Liver (tissue), 9 donors: ENCODE data around the gene ELF1. TPM values are rescaled to one million over a fixed set of nuclear protein-coding genes. Genes with fewer than 3 reads are reported as not detected.
A peak's percentile ranks its signal among the peaks of the same experiment; 100 is the strongest.

Experiments used
- DNase-seq: peaks from one replicate; pipeline ENCODE4 v3.0.0-alpha.2; 2017; ENCODE audit warnings: low spot score
- H3K27ac ChIP-seq, 2 donors: one replicate each; pipeline ENCODE4 v1.7.0; 2013; ENCODE audit warnings: inconsistent platforms in 2 of 2, low read length in 2 of 2, control low read depth in 1 of 2, low read depth in 1 of 2, mild to moderate bottlenecking in 1 of 2
- H3K27me3 ChIP-seq, 4 donors: one replicate each; pipeline versions ENCODE4 v1.6.1 to v1.7.0; 2013; ENCODE audit warnings: low read length in 3 of 4, inconsistent platforms in 1 of 4, mild to moderate bottlenecking in 1 of 4, moderate library complexity in 1 of 4; ENCODE audit not compliant: control insufficient read depth in 4 of 4, insufficient read depth in 4 of 4
- H3K36me3 ChIP-seq, 4 donors: one replicate each; pipeline versions ENCODE4 v1.6.1 to v1.7.0; 2013; ENCODE audit warnings: low read length in 3 of 4, mild to moderate bottlenecking in 3 of 4, low read depth in 1 of 4, moderate library complexity in 1 of 4; ENCODE audit not compliant: control insufficient read depth in 4 of 4, insufficient read depth in 3 of 4
- H3K4me1 ChIP-seq, 4 donors: one replicate each; pipeline versions ENCODE4 v1.6.1 to v1.7.0; 2013; ENCODE audit warnings: low read length in 3 of 4, mild to moderate bottlenecking in 3 of 4, moderate library complexity in 1 of 4; ENCODE audit not compliant: control insufficient read depth in 4 of 4, insufficient read depth in 4 of 4
- H3K4me3 ChIP-seq, 3 donors: one replicate each; pipeline versions ENCODE4 v1.6.1 to v1.7.0; 2013; ENCODE audit warnings: low read length in 3 of 3, control low read depth in 1 of 3, low read depth in 1 of 3, mild to moderate bottlenecking in 1 of 3
- H3K9ac ChIP-seq, 2 donors: one replicate each; pipeline ENCODE4 v1.7.0; 2013; ENCODE audit warnings: low read length in 2 of 2, mild to moderate bottlenecking in 2 of 2, moderate library complexity in 2 of 2, control low read depth in 1 of 2, low read depth in 1 of 2
- H3K9me3 ChIP-seq, 4 donors: one replicate each; pipeline versions ENCODE4 v1.6.1 to v1.7.0; 2013; ENCODE audit warnings: low read length in 3 of 4; ENCODE audit not compliant: control insufficient read depth in 4 of 4
- ATF3 ChIP-seq: IDR thresholded peaks from 2 replicates; pipeline ENCODE4 v1.6.1; 2016; ENCODE audit warnings: antibody characterized with exemption
- CTCF ChIP-seq: fragments of 150-350 bp; IDR thresholded peaks from 2 replicates; pipeline ENCODE4 v1.5.1; 2017; ENCODE audit warnings: improper control_type of control experiment, low read depth, low read length; ENCODE audit not compliant: missing input control
- EGR1 ChIP-seq, 2 donors: IDR thresholded peaks; 2 replicates each; pipeline ENCODE4 v1.6.1; 2016 to 2018; ENCODE audit warnings: antibody characterized with exemption in 2 of 2, low read depth in 2 of 2
- FOXA1 ChIP-seq: IDR thresholded peaks from 2 replicates; pipeline ENCODE4 v1.6.1; 2016; ENCODE audit warnings: antibody characterized with exemption
- FOXA2 ChIP-seq: IDR thresholded peaks from 2 replicates; pipeline ENCODE4 v1.6.1; 2016; ENCODE audit warnings: antibody characterized with exemption
- GABPA ChIP-seq, 2 donors: IDR thresholded peaks in 1 of 2; conservative IDR thresholded peaks in 1 of 2; 2 replicates each; pipeline ENCODE4 v1.6.1; 2016; ENCODE audit warnings: antibody characterized with exemption in 2 of 2, mild to moderate bottlenecking in 1 of 2, moderate library complexity in 1 of 2
- HNF4A ChIP-seq, 2 donors: conservative IDR thresholded peaks; 2 replicates each; pipeline ENCODE4 v1.6.1; 2016; ENCODE audit warnings: antibody characterized with exemption in 2 of 2, mild to moderate bottlenecking in 2 of 2
- HNF4G ChIP-seq: IDR thresholded peaks from 2 replicates; pipeline ENCODE4 v1.6.1; 2016; ENCODE audit warnings: antibody characterized with exemption
- JUND ChIP-seq, 2 donors: IDR thresholded peaks; 2 replicates each; pipeline ENCODE4 v1.6.1; 2016; ENCODE audit warnings: antibody characterized with exemption in 2 of 2
- MAX ChIP-seq: IDR thresholded peaks from 2 replicates; pipeline ENCODE4 v1.6.1; 2016; ENCODE audit warnings: antibody characterized with exemption
- NR2F2 ChIP-seq: IDR thresholded peaks from 2 replicates; pipeline ENCODE4 v1.6.1; 2016; ENCODE audit warnings: antibody characterized with exemption
- RAD21 ChIP-seq, 2 donors: IDR thresholded peaks; 2 replicates each; pipeline ENCODE4 v1.6.1; 2016; ENCODE audit warnings: antibody characterized with exemption in 2 of 2, mild to moderate bottlenecking in 2 of 2
- REST ChIP-seq: IDR thresholded peaks from 2 replicates; pipeline ENCODE4 v1.6.1; 2016; ENCODE audit warnings: antibody characterized with exemption, mild to moderate bottlenecking
- RXRA ChIP-seq, 2 donors: IDR thresholded peaks; 2 replicates each; pipeline ENCODE4 v1.6.1; 2017 to 2018; ENCODE audit warnings: antibody characterized with exemption in 2 of 2, mild to moderate bottlenecking in 1 of 2
- TAF1 ChIP-seq: conservative IDR thresholded peaks from 2 replicates; pipeline ENCODE4 v1.6.1; 2016; ENCODE audit warnings: antibody characterized with exemption, mild to moderate bottlenecking
- YY1 ChIP-seq: IDR thresholded peaks from 2 replicates; pipeline ENCODE4 v1.6.1; 2016; ENCODE audit warnings: antibody characterized with exemption, mild to moderate bottlenecking
- ZBTB33 ChIP-seq: IDR thresholded peaks from 2 replicates; pipeline ENCODE4 v1.6.1; 2016; ENCODE audit warnings: antibody characterized with exemption
- WGBS: extraction: QIAGEN DNeasy Blood & Tissue Kit; methylation state at CpG from one replicate; pipeline ENCODE4 v1.1.7; 2013; 5-methylcytosine and 5-hydroxymethylcytosine counted together
- polyA plus RNA-seq, 2 donors: library from polyadenylated mRNA; stranded (reverse) in 1 of 2; unstranded in 1 of 2; fragments of 200-250 nt in 1 of 2; fragments of >200 nt in 1 of 2; fragmentation: Nextera tagmentation in 1 of 2; extraction: Ambion mirVana in 1 of 2; gene quantifications; one replicate each; pipeline versions ENCODE4 v1.2.1 to v1.2.3, GENCODE V29; 2013 to 2015
- total RNA-seq, 2 donors: library from RNA; depleted of rRNA; stranded (reverse); fragments of >200 nt; gene quantifications; one replicate each; pipeline ENCODE4 v1.2.3, GENCODE V29; 2014
- donor health status: healthy.
- donor health status: healthy.
- donor health status: healthy.
- donor health status: healthy.
- donor health status: healthy.

ELF1 gene
- total and polyA plus RNA-seq, 4 donors: 15.3 to 57.2 (median 26.5) TPM

- 55% methylated on average over 2 of the region's 2 CpGs for WGBS
- peak overlapping the region; percentile 66 to 70 for H3K27ac ChIP-seq
- H3K36me3 ChIP-seq: no peaks in the 10 kb centered on the region
- H3K27me3 ChIP-seq: no peaks in the 10 kb centered on the region
- peaks cover 5 to 30% (median 20%) of the 10 kb centered on the region in 4 donors for H3K4me1 ChIP-seq
- TF ChIP-seq YY1: no peak
- H3K4me3 ChIP-seq: no peak overlapping the region
- no peak for DNase-seq
- H3K9ac ChIP-seq: peak overlapping the region in 1 of 2 donors; percentile 91
- no peaks in the 10 kb centered on the region for H3K9me3 ChIP-seq
Measured at GRCh38 chr13:41017159-41017558, 2.0 kb downstream of the ELF1 start.

GRCh38 chr13:41015920-41016319 lies 3.2 kb downstream of the ELF1 start:
- Histone ChIP-seq H3K4me1 (peaks cover 8 to 30% (median 18%) of the 10 kb centered on the region in 4 donors), H3K36me3 (peaks cover 0 to 3% (median 0%) of the 10 kb centered on the region in 4 donors), H3K9me3 (no peaks in the 10 kb centered on the region), H3K27me3 (no peaks in the 10 kb centered on the region), H3K27ac (no peak overlapping the region), H3K4me3 (no peak overlapping the region), H3K9ac (no peak overlapping the region)
- TF ChIP-seq HNF4G (no peak), RXRA (IDR thresholded peaks at IDR 0.05) (no peak), FOXA2 (no peak), JUND (IDR thresholded peaks at IDR 0.05) (no peak), NR2F2 (no peak), HNF4A (conservative IDR thresholded peaks at IDR 0.05) (no peak), GABPA (IDR thresholded peaks at IDR 0.05 in 1 of 2, conservative IDR thresholded peaks at IDR 0.05 in 1 of 2) (no peak), FOXA1 (no peak), TAF1 (no peak), YY1 (no peak), ATF3 (no peak), CTCF (no peak), REST (no peak)
- no peak for DNase-seq
- 84% methylated on average over 6 of the region's 6 CpGs for WGBS

- TF ChIP-seq RAD21 (IDR thresholded peaks at IDR 0.05) (no peak), EGR1 (IDR thresholded peaks at IDR 0.05; ENCODE audit: low read depth in 2 of 2) (no peak), MAX (no peak), HNF4A (conservative IDR thresholded peaks at IDR 0.05) (no peak), YY1 (no peak), HNF4G (no peak), GABPA (IDR thresholded peaks at IDR 0.05 in 1 of 2, conservative IDR thresholded peaks at IDR 0.05 in 1 of 2) (no peak), RXRA (IDR thresholded peaks at IDR 0.05) (no peak), ATF3 (no peak), NR2F2 (no peak), FOXA2 (no peak), CTCF (no peak), ZBTB33 (no peak), JUND (IDR thresholded peaks at IDR 0.05) (no peak), FOXA1 (no peak)
- Histone ChIP-seq H3K27me3 (no peaks in the 10 kb centered on the region), H3K9me3 (no peaks in the 10 kb centered on the region), H3K9ac (no peak overlapping the region), H3K4me1 (peaks cover 3 to 21% (median 5%) of the 10 kb centered on the region in 4 donors), H3K27ac (no peak overlapping the region), H3K36me3 (peaks cover 0 to 3% (median 0%) of the 10 kb centered on the region in 4 donors), H3K4me3 (no peak overlapping the region)
- DNase-seq: no peak
- 85% methylated on average over 2 of the region's 2 CpGs for WGBS
Measured at GRCh38 chr13:41013835-41014234, 5.3 kb downstream of the ELF1 start.
